G401.6 (cell line): ENCODE data around the gene LOXL1.

Experiments used
- FAIRE-seq: peaks from 2 replicates; lab custom pipeline; 2012; peaks lifted over from hg19 to GRCh38; lab: Jason Lieb, UNC

LOXL1 gene

DNA sequence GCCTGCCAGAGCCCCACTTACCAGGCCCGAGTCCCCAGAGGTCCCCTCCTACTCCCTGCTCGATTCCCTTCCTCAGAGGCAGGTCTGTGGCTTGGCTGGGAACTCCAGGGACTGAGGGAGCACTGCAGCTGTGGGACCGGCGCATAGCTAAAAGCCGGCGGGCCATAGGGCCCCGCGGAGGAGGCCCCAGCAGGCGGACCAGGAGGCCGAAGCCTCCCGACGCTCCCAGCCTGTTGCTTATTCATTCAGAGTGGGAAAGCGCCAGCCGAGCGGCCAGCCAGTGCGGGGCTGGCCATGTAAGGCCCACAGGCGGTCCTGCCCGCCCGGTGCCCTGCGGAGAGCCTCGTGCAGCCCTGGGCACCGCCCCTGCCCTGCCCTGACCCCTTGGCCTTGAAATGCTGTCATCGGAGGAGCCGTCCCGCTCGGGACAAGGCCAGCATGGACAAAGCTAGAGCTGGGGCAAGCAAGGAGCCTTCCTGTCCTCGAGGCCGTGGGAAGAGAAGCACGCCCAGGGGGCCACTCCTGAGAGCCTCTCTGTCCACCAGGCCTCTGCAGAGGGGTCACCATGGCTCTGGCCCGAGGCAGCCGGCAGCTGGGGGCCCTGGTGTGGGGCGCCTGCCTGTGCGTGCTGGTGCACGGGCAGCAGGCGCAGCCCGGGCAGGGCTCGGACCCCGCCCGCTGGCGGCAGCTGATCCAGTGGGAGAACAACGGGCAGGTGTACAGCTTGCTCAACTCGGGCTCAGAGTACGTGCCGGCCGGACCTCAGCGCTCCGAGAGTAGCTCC, at the start of gene LOXL1:
TSS of gene LOXL1 (plus strand) at position 244 of the 784 bp plus-strand sequence. CDS start at position 566, 322 bp downstream.
- peak; percentile 69 for FAIRE-seq

DNA sequence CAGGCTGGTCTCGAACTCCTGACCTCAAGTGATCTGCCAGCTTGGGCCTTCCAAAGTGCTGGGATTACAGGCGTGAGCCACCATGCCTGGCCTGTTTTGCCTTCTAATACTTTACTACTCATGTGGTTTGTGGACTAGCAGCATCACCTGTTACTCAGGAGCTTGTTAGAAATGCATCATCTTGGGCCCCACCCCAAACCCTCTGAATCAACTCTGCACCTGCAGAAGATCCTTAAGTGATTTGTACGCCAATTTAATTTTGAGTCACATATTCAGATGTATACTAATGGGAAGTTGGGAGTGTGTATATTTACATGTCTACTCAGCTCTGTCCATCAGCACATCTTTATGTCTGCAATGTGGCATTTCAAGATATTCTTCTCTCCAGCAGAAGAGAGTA, 46.8 kb upstream of the LOXL1 start:
- no peak for FAIRE-seq

- no peak for FAIRE-seq
Observed at GRCh38 chr15:73881579-73882320, 44.5 kb upstream of the LOXL1 start.

- no peak for FAIRE-seq
Observed at GRCh38 chr15:73882761-73883419, 43.4 kb upstream of the LOXL1 start.

DNA sequence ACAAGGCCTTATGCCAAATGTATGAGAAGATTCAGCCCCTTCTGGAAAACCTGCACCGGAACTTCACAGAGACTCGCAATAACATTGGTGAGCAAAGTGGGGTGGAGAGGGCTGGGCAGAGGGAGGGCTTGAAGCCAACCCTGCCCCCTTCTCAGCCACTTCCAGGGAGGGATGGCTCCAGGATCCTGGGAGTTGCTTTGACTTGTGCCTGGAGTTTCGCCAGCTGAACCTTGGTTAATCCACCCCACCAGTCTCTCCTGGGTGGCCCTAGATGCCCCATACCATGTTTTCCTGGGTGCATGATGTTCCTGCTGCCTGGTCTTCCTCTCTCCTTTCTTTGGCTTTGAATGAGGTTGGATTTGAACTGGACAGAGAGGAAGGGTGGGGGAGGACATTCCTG, 42.1 kb upstream of the LOXL1 start:
- no peak for FAIRE-seq

DNA sequence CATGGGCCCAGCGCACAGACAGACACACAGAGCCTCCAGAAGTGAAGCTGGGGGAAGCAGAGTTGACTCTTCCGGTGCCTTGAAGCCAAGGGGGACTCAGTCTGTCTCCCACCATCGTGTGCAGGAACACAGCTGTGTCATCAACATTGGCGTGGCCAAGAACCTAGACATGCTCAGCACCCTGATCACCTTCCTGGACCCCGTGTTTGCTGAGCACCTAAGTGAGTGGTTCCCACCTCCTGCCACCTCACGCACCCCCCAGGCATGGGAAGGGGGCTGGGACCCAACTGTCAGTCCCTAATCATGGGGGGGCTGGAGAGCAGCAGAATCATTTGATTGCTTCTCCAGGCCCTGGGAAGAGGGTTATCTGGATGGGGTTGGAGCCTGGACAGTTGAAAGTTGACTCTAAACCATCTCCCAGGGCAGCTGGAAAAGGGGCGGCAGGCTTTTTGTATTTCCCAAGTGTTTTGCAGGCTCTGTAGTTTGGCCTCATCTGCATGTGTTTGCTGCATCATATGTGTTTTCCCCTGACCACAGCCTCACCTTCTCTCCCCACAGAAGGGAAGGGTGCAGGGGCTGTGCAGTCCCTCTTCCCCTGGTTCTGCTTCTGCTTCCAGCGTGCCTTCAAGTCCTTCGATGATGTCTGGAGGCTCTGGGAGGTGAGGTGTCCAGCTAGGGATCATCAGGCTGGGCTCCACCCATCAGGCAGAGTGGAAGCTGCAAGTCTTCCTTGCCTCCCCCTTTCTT, 40.1 kb upstream of the LOXL1 start:
- FAIRE-seq = no peak

- no peak for FAIRE-seq
Observed at GRCh38 chr15:73886717-73887345, 39.4 kb upstream of the LOXL1 start.

DNA sequence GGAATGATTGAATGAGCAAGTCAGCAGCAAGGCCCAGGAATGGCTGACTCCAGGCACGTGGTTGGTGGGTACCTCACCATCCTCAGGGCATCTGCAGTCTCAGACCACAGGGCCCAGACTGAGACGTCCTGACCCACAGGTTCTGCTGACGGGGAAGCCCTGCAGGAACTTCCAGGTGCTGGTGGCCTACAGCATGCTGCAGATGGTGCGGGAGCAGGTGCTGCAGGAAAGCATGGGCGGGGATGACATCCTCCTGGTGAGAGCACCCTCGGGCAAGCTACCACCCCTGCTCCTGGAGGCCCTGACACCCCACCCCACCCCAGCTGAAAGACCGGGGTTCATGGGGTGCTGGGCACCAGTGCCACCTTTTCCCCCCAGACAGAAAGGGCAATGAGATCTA, 38.8 kb upstream of the LOXL1 start:
- FAIRE-seq = no peak

- no peak for FAIRE-seq
Observed at GRCh38 chr15:73888224-73889041, 37.8 kb upstream of the LOXL1 start.

GRCh38 chr15:73889053-73889761, 37.1 kb upstream of the LOXL1 start:
- no peak for FAIRE-seq

DNA sequence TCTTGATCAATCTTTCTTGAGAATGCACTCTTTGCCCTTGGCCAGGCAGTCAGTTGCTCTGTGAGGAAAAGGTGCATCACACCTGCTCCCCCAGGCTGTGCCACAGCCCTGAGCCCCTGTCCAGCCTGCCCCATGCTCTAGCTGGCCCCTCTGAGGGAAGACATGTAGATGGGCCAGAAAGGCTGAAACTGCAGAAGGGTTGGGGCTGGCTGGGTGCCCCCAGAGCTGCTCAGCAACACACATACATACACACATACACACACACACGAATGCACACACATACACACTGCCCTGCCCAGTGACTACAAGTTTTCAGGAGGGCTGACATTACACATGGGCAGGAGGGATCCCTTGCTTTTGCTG, 36.5 kb upstream of the LOXL1 start:
- FAIRE-seq = no peak

DNA sequence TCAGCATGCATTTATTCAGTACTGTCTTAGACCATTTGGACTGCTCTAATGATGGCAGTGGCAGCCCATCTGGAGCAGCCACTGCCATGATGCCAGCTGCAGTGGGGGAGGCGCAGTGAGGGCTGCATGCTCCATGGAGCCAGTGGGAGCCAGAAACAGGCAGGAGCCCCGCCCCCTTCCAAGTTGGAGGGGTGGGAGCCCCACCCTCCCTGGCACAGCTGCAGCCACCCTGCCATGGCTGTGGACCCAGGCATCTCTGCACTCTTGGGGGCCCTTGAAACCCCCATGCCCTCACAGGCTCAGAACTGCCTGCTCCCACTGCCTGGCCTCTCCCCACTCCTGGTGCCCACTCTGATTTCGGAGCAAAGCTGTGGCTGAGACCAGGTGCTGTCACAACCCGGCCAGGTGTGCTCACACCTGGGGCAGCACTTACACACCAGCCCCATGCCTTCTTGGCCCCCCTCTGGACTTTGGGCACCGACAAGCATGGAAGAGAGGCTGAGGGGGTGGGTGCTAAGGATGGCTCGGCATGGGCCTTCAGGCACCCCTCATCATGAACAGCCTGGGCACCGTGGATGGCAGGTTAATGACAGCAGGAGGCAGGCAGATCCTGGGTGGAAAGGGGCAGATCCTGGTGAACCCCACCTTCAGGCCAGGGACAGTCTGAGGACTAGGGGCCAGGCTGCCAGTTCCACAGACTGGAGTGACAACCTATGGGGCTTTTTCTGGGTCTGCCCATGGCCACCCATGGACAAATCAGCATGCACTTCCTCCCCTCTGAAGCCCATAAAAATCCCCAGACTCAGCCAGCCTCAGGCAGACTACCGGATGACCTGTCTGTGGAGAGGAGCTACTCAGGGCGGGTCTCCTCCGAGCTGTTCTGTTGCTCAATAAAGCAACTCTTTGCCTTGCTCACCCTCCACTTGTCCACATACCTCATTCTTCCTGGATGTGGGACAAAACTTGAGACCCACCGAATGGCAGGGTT, 34.6 kb upstream of the LOXL1 start:
- no peak for FAIRE-seq

- no peak for FAIRE-seq
Observed at GRCh38 chr15:73892446-73893226, 33.6 kb upstream of the LOXL1 start.

- no peak for FAIRE-seq
Observed at GRCh38 chr15:73894133-73894814, 32.0 kb upstream of the LOXL1 start.

DNA sequence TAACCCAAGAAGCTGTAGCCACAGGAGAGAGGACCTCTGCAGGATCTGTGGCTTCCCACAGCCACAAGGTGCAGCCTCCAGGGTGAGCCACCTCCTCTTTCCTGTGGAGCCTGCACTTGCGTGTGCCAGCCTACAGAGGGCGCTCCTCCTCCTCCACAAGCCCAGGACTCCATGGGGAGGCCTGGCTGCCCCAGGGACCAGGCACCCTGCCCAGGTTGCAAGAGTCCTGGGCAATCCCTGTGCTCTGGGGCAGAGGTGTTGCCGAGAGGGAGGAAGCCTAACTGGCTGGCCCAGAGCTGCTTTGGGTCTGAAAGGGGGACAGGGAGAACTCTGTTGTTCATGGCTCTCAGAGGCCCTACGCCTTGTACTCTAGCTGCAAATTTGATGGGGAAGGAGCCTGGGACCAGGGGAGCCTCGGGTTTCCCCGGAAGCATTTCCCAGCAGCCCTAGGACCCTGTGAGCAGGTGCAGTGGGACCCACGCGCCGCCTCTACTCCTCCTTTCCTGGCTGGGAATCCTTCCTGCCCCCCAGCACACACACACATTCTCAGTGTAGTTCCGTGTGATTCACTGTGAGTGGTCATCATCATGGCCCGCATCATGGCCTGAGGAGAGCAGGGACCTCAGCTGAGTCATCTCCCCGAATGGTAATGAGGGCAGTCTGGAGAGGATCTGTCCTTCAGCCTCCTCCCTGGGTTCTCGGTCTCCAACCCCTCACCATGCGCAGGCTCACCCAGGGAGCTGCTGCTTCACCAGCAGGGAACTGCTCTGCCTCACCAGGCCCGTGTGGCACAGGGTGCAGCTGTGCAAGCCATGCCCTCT, 28.6 kb upstream of the LOXL1 start:
- FAIRE-seq = peak; percentile 42

DNA sequence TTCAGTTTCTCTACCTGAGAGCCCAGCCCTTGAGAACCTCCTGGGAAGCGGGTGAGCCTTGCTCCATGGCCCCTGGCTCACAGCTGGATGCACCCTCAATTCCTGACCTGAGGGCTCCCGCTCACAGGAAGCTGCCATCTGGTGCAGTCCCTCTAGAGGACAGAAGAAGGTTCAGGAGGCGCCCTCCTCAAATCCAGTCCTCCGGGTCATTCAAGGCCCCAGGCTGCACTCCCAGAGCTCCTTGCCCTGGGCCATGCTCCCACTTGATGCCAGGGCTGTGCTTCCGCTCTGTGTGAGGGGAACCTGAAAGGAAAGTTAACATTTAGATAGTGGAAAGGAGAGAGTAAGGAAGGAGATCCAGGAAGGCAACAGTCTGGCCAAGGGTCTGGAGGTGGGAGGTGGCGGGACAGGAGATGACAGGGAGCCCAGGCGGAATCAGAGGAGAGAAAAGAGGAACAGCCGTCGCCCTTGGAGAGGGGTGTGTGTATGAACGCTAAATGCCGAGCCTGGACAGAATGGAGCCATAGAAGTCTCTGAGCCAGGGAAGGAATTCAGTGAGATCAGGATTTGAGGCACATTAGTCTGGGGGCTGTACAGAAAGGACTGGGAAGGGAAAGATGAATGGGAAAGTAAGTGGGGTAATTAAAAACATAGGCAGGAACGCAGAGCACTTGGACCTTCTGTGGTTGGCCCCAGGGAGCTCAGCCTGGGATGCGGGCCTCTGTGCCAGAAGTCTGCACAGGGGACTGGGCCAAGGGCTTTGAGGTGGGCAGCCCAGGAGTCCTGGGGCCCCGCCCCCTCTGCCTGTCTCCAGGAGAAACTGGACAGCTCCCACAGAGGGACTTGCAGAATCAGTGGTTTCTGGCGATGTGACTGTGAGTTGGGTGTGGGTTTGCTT, 26.8 kb upstream of the LOXL1 start:
- FAIRE-seq = no peak
